ENCODE results near the gene ATCAY.
A peak's percentile ranks its signal among the peaks of the same experiment; 100 is the strongest.
"Not testable (repeated sequence)": the region's sequence is repeated elsewhere in the genome, so short reads cannot be mapped to it uniquely, and the experiment has no call there.

The ATCAY gene

GRCh38 chr19:3857449-3858003 is 23.0 kb upstream of the ATCAY start:
- peak; percentile 48 for DNase-seq

- no peak for DNase-seq
Measured at GRCh38 chr19:3860499-3860898, 20.0 kb upstream of the ATCAY start.

- no peak for DNase-seq
Measured at GRCh38 chr19:3862826-3863500, 17.5 kb upstream of the ATCAY start.

- DNase-seq, result no peak
Measured at GRCh38 chr19:3863648-3864047, 16.8 kb upstream of the ATCAY start.

- DNase-seq, result no peak
Measured at GRCh38 chr19:3866910-3867638, 13.4 kb upstream of the ATCAY start.

GRCh38 chr19:3867971-3868769 is 12.3 kb upstream of the ATCAY start:
- DNase-seq, result no peak

- DNase-seq, result no peak
Measured at GRCh38 chr19:3868770-3869456, 11.6 kb upstream of the ATCAY start, which contains the start of gene ZFR2. ZFR2 (minus strand) TSS chr19:3869038; CDS start chr19:3869017, 21 bp downstream.

GRCh38 chr19:3873151-3873550 is 7.3 kb upstream of the ATCAY start:
- no peak for DNase-seq

- DNase-seq, result not testable (repeated sequence)
Measured at GRCh38 chr19:3874695-3875094, 5.8 kb upstream of the ATCAY start.

- DNase-seq, result no peak
Measured at GRCh38 chr19:3879656-3880055, 829 bp upstream of the ATCAY start.

- no peak for DNase-seq
Measured at GRCh38 chr19:3881272-3882040, 971 bp downstream of the ATCAY start.

- no peak for DNase-seq
Measured at GRCh38 chr19:3882041-3882384, 1.5 kb downstream of the ATCAY start.

GRCh38 chr19:3890591-3890990 is 10.1 kb downstream of the ATCAY start:
- no peak for DNase-seq

GRCh38 chr19:3893509-3894179 is 13.2 kb downstream of the ATCAY start:
- no peak for DNase-seq

GRCh38 chr19:3894959-3895358 is 14.5 kb downstream of the ATCAY start:
- not testable (repeated sequence) for DNase-seq

GRCh38 chr19:3895788-3896187 is 15.3 kb downstream of the ATCAY start:
- no peak for DNase-seq

- no peak for DNase-seq
Measured at GRCh38 chr19:3897936-3898335, 17.5 kb downstream of the ATCAY start.

- DNase-seq, result no peak
Measured at GRCh38 chr19:3898426-3898825, 17.9 kb downstream of the ATCAY start.

- no peak for DNase-seq
Measured at GRCh38 chr19:3899531-3900294, 19.2 kb downstream of the ATCAY start.

- no peak for DNase-seq
Measured at GRCh38 chr19:3902317-3902973, 22.0 kb downstream of the ATCAY start.

All from SHP77 treated with DMSO at 0.1 percent for 48 hours (cell line).